NCI-H146 treated with DMSO at 0.1 percent for 48 hours (cell line): ENCODE data around the gene SBF1.

Experiments
- DNase-seq: peaks from one replicate; lab custom pipeline; 2025; ENCODE audit not compliant: unreplicated experiment; lab: John Stamatoyannopoulos, UW

Gene SBF1

DNA sequence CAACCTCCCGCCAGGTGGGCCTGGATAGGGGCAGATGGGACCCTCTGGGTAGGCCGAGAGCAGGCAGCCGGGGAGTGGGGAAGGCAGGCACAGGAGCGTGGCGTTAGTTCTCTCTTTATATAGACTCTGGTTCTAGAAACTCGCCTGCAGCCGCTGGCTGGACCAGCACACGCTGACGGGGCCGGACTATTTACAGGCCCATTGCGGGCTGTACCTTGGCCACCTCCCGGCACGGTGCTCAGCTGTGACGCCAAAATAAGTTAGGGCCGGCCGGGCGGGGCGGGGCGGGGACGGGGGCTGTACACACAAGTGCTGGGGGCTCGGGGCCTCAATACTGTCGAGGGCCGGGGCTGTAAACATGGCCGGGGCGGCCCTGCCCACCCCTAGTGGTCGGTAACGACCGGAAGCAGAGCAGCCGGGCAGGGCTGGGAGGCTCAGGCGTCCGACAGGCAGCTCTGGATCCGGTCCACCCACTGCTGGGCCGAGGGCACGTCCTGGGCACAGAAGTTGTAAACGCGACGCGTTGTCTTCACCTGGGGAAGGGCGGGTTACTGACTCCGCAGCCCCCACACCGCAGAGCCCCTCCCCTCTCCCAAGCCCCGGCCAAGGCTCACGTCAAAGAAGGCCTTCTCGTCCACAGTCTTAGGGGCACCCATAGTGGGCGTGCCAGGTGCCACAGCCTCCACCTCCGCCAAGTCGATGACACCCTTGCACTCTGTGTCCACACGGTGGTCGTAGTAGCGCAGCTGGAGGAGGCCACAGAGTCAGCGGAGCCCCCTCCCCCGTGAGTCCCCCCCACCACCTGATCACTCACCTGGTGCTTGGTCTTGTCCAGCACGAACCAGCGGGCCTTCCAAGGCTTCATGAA, 27.9 kb downstream of the SBF1 start:
- DNase-seq, result no peak

DNA sequence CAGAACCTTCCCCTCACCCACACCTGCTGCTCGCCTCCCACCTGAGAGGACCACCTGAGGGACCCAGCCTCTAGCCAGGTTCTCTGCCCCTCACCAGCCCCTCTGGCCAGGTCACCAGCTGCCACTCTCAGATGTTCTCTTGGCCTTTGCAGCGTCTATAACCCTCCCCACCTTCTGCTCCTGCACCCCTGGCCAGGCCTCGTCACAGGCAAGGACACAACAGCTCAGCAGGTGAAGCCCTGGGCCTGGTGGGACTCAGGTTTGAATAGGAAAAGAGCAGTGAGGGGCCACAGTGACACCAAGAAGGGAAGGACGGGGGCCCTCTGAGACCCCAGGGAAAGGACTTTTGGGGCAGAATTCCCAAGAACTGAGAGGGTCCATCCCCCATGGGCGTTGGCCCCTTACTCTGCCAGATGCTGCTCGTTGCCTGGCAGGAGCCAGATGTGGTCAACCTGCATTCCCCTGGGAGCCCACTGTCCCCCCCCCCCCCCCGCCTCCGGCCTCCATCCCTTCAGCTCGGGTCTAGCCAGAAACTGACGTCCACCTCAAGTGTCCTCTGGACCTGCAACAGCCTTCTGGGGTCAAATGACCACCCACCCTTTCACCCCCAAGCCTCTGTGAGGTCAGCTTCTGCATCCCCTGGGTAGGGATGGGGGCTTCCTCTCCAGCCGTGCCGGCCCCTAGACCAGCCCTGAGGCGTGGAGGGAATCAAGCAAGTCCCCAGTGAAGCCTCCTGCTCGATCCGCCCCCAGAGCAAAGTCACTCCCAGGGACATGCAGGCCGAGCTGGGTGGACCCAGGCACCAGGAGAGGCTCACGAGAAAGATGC, 28.7 kb downstream of the SBF1 start:
- DNase-seq, result no peak

DNA sequence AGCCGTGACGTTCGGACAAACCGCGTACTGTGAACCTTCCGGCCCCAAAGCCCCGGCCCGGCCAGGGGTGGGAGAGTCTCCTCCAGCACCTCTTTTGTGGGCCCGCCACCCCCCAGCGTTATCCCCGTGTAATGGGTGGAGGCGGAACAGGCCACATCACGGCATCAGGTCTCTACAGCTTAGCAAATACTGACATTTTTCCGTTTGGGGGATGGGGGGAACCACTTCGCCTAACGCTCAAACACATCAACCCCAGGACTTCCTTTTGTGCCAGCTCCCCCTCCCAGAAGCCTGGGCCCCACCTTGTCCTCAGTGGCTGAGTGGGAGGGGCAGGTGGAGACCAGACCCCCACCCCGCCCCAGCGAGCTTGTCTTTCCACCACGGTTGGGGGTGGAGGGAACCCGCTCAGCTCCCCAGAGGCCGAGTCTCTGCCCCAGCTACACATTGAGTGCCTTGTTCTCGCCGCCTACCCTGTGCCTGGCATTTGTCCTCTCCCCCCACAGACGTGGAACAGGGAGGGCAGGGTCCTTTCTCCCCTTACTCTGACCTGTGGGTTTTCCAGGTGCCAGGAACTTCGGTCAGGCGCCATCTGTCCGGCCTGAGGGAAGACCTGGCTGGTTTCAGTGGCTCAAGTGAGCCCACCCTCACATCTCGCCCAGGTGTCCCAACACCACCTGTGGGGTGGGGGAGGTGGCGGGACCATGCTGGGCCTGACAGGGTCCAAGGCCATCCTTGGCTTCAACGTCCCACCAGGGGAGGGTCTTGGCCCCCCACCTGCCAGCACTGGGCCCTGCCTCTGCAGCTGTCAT, 29.6 kb downstream of the SBF1 start:
- no peak for DNase-seq

DNA sequence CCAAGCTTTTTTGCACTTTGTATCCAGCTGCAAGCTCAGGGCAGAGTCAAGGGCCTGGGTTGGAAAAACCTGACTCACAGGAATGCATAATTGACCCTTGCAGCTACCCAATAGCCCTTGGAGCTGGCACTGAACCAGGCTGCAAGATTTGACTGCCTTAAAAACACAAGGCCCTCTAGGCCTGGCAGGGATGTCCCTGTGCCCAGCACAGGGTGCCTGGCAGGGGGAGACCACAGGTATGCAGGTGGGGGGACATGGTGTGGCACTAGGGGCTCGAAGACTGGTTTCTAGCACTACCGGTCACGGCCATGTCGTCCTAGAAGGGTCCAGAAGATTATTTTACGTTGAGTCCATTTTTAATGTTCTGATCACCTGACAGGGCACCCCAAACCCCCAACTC, 30.2 kb downstream of the SBF1 start:
- DNase-seq, result no peak

- no peak for DNase-seq
Observed at GRCh38 chr22:50443801-50444625, 30.8 kb downstream of the SBF1 start.

DNA sequence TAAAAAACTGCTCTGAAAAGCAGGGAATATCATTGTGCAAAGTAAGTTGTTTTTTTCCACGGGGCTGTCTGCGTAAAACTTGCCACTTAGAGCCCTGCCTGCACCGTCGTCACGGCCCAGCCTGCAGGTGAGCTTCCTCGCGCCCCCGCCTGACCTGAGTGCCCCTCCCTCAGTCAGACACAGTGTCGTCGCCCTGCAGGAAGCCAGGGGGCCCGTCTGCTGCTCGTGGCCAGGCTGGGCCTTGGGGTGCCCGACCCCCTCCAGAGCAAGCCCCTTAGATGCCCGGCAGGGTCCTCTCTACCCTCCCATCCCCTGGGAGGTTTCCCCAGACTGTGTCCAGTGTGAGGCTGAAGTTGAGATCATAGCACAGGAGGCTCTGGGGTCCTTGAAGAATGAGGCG, 31.6 kb downstream of the SBF1 start:
- DNase-seq, result no peak

DNA sequence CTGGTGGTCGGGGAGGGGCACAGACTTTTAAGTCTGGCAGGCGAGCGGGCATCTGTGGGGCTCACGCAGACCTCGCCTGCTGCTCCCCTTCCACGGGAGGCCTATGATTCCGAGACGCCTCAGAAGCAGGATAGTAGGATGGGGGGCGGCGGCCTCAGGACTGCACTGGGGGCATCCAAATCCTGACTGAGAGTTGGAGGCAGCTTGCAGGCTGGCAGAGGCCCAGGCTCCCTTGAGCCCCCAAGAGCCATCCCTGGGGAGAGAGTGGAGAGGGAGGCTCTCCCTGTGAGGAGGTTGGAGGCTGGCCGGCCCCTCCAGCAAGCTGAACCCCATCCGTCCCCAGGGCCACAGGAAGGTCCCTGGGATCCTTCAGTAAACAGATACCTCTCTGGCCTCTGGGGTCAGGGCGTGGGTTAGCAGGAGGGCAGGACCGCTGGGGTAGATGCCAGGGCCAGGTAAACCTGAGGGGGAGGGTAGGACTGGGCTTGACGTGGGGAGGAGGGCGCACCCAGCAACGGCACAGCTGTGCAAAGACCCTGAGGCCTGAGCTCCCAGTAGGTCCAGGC, 33.3 kb downstream of the SBF1 start:
- no peak for DNase-seq

DNA sequence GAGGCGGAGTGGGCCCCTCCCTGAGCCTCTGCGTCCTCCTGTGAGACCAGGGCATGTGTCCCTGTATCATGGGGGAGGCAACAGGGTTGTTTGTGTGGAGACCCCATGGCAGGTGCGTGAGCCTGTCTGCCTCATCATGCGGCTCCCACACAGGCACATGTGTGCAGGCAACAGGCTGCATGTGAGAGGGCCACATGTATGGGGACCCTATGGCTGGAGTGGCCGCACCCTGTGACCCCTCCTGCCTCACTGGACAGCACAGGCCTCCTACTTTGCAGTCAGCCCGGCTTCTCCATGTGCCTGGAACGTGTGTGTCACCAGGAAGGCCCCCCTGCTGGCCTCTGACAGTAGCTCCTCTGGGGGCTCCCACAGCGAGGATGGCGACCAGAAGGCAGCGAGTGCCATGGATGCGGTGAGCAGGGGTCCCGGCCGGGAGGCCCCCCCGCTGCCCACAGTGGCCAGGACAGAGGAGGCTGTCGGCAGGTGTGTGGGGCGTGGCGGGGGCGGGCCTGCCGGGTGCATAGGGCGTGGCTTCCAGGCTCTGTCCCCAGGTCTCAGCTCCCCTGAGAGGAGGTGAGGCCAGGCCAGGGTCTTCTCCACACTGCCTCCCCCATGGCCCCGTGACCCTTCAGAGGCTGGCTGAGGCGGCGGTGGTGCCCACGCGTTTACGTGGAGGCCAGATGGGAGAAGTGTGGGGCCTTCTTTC, 34.1 kb downstream of the SBF1 start:
- no peak for DNase-seq

- no peak for DNase-seq
Observed at GRCh38 chr22:50439871-50440331, 34.9 kb downstream of the SBF1 start.

GRCh38 chr22:50439314-50439870, 35.4 kb downstream of the SBF1 start:
- no peak for DNase-seq

- no peak for DNase-seq
Observed at GRCh38 chr22:50438305-50439275, 36.2 kb downstream of the SBF1 start.

GRCh38 chr22:50437511-50438304, 37.1 kb downstream of the SBF1 start:
- no peak for DNase-seq

DNA sequence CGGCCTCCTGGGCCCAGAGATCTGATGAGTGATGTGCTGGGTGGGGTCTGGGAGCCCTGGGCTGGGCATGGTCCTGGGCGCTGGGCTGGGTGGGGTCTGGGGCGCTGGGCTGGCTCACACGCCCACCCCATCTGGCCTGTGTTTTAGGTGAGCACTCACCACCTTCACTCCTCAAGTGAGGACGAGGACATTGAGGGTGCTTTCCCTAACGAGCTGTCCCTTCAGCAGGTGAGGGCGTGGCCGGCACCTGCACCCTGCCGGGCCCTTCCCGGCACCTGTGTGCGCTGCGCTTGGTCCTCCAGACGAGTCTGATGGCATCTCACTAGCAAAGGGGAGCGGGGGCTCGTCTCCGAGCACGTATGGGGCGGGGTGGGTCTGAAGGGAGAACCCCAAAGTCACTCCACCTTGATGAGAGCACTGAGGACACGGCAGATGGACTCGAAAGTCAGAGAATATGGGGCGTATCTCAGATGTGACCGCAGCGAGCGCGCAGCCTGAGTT, 37.9 kb downstream of the SBF1 start:
- DNase-seq, result no peak

DNA sequence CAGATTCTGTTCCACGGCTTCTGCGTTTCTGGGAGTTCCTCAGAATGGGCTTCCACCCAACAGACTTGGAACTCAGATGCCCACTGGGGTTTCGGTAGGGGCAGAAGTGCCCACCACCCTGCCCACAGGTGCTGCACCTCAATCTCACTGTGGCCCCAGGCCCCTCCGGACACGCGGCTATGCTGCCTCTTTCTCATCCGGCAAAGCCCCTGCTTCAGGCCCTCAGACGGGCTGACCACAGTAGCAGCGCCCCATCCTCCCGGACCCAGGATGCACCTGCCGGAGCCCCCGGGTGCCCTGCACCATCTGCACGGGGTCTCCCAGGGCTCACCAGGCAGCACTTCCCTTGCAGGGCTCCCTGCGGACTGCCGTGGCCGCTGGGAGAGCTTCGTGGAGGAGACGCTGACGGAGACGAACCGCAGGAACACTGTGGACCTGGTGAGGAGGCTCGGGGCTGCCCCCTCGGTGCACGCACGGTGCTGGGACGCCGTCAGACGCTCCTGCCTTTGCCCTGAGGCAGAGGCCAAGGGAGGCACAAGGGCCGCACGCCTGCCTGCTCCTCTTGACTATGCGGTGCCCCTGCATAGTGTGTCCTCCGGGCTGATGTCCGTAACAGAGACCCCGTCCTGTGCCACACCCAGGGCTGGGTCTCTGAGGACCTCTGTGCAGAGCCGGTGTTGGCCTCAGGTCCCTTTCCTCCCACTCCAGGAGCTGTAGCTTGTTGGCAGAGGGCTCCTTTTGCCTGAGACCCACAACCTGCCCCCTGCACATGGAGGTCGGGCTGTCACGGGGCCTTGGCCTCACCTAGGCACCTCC, 38.6 kb downstream of the SBF1 start:
- DNase-seq, result no peak

DNA sequence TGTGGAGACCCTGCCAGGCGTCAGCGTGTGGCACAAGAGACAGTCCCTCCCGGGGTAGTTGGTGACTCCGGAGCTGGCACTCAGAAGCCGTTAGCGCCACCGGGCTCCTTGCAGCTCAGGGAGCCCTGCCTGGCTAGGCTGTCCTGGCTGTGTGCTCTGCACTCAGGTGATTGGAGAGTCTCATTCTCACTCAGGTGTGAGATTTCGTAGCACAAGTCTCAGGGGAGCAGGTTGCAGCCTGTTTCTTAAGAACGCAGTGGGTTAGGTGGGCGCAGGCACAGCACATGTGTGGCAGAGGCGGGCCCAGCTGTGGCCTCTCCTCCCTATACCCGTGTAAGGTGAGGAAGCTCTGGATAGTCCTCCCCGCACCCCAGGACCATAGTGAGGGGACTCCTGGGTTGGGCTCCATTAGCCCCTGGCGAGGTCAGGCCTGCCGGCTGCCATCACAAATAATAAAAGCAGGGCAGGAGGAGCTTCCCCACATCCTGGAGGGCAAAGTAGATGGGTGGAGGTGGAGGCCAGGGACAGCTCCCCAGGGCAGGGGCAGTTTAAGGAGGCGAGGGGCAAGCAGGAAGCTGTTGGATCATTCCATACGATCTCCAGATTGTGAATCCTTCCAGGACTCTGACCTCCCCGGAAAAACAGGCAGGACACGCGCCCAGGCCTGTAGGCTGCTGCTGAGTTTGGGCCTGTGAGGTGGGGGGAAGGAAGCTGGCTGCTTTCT, 39.4 kb downstream of the SBF1 start:
- no peak for DNase-seq
